Kidney (tissue), 14 donors: ENCODE measurements around the gene RYR2. TPM values are rescaled to one million over a fixed set of nuclear protein-coding genes. Genes with fewer than 3 reads are reported as not detected.
"Not testable (repeated sequence)": the region's sequence is repeated elsewhere in the genome, so short reads cannot be mapped to it uniquely, and the experiment has no call there.

Source experiments
- DNase-seq, 5 donors: peaks; one replicate each; pipeline ENCODE4 v3.0.0-alpha.2; 2013 to 2020
- FAIRE-seq: peaks from 2 replicates; lab custom pipeline; 2012; peaks lifted over from hg19 to GRCh38; lab: Jason Lieb, UNC
- H3K27ac ChIP-seq, 2 donors: one replicate each; pipeline ENCODE4 v1.7.0; 2013; ENCODE audit warnings: low read depth in 2 of 2, low read length in 2 of 2, inconsistent platforms in 1 of 2
- H3K27me3 ChIP-seq: one replicate; pipeline ENCODE4 v1.7.1; 2013; ENCODE audit warnings: low read length, inconsistent platforms; ENCODE audit not compliant: control insufficient read depth, insufficient read depth
- H3K36me3 ChIP-seq, 3 donors: one replicate each; pipeline versions ENCODE4 v1.7.0 to v1.7.1; 2013; ENCODE audit warnings: low read length in 3 of 3, control low read depth in 1 of 3, inconsistent platforms in 1 of 3; ENCODE audit not compliant: insufficient read depth in 3 of 3, control insufficient read depth in 2 of 3
- H3K4me1 ChIP-seq, 3 donors: one replicate each; pipeline versions ENCODE4 v1.7.0 to v1.7.1; 2013; ENCODE audit warnings: low read length in 3 of 3, inconsistent platforms in 1 of 3, low read depth in 1 of 3; ENCODE audit not compliant: control insufficient read depth in 2 of 3, insufficient read depth in 2 of 3
- H3K4me3 ChIP-seq, 3 donors: one replicate each; pipeline versions ENCODE4 v1.7.0 to v1.8.1; 2013; ENCODE audit warnings: low read length in 3 of 3, control low read depth in 1 of 3, inconsistent platforms in 1 of 3
- H3K9ac ChIP-seq, 3 donors: one replicate each; pipeline versions ENCODE4 v1.7.0 to v1.7.1; 2013; ENCODE audit warnings: low read length in 3 of 3, control low read depth in 1 of 3, inconsistent platforms in 1 of 3
- H3K9me3 ChIP-seq, 3 donors: one replicate each; pipeline versions ENCODE4 v1.7.0 to v1.7.1; 2013; ENCODE audit warnings: low read length in 3 of 3, control low read depth in 1 of 3, inconsistent platforms in 1 of 3; ENCODE audit not compliant: control insufficient read depth in 2 of 3, insufficient read depth in 1 of 3
- intact Hi-C: fragments of 100-400 bp; cut with DNase I; formaldehyde crosslinking; loops from one replicate; pipeline ENCODE4 v1.11.1; 2022
- polyA plus RNA-seq: library from polyadenylated mRNA; stranded (reverse); fragments of 350-450 nt; fragmentation: Illumina TruSeq; extraction: RNeasy Lipid Tissue Mini Kit (QIAGEN cat#74804); gene quantifications from one replicate; pipeline ENCODE4 v1.2.3, GENCODE V29; 2014; ENCODE audit warnings: low read depth, low replicate concordance; ENCODE audit not compliant: insufficient read depth
- total RNA-seq: library from RNA; stranded (reverse); fragmentation: NEBNext Ultra II Directional; extraction: Animal tissue kit (Norgen Biotek cat#: 25700); gene quantifications from one replicate; pipeline ENCODE4 v1.2.1, GENCODE V29; 2021
- TF ChIP-seq, protein P1 (sequence below): IDR thresholded peaks from 3 replicates; pipeline ENCODE4 v1.5.1; 2012; ENCODE audit warnings: mild to moderate bottlenecking, moderate library complexity, borderline replicate concordance; ENCODE audit not compliant: insufficient read depth; ENCODE audit errors: extremely low read depth
- donor health status: control.
- donor health status: control.
- donor health status: control.
- donor health status: control.
- donor health status: control.
- donor health status: DM: yes; HTN: yes; CAD: no.
- donor health status: Normal renal cell carcinoma (clear cell type).

The RYR2 gene
- total and polyA plus RNA-seq, 2 donors from 2014 or later, result 0.28 to 0.60 TPM

DNA sequence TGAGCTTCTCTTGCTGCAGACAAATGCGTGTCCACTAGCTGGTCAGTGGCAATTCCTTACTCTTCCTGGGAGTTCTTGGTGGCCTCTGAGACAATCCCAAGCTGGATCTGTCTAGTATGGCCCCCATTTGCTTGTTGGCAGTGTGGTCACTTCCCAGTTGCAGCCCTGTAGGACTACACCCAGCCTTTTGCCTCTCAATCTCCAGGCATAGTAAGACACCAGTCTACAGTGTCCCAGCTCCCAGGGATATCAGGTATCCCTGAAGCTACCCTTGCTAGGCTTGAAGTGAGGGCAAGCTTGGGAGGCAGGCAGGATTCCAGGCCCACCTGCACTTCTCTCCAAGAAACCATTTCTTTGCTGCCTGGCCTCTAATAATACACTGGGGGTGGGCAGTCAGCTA lies 316.6 kb downstream of the RYR2 start:
- Histone ChIP-seq H3K9me3 (no peaks in the 10 kb centered on the region), H3K9ac (no peak overlapping the region), H3K36me3 (no peaks in the 10 kb centered on the region), H3K27ac (no peak overlapping the region), H3K4me1 (no peaks in the 10 kb centered on the region), H3K4me3 (no peak overlapping the region), H3K27me3 (no peaks in the 10 kb centered on the region)
- TF ChIP-seq, protein P1, sequence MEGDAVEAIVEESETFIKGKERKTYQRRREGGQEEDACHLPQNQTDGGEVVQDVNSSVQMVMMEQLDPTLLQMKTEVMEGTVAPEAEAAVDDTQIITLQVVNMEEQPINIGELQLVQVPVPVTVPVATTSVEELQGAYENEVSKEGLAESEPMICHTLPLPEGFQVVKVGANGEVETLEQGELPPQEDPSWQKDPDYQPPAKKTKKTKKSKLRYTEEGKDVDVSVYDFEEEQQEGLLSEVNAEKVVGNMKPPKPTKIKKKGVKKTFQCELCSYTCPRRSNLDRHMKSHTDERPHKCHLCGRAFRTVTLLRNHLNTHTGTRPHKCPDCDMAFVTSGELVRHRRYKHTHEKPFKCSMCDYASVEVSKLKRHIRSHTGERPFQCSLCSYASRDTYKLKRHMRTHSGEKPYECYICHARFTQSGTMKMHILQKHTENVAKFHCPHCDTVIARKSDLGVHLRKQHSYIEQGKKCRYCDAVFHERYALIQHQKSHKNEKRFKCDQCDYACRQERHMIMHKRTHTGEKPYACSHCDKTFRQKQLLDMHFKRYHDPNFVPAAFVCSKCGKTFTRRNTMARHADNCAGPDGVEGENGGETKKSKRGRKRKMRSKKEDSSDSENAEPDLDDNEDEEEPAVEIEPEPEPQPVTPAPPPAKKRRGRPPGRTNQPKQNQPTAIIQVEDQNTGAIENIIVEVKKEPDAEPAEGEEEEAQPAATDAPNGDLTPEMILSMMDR, result no peak
- intact Hi-C loops, result no loop called here
- DNase-seq, result no peak
- no peak for FAIRE-seq

DNA sequence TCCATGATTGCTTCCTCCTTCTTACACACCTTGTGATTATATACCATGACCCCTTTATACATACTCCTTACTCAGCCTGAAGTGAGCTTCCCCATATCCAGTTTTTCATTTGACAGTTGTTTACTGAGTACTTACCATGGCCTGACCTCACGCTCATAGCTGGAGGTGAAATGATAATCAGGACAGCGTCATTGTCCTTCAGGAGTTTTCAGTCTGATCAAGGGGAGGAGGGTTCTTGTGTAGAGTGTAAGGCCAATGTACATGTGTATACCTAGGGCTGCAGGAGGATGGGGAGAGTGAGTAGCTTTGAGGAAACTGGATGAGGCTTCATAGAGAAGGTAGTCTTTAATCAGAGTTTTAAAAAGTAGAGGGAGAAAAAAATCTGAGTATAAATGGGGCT lies 325.8 kb downstream of the RYR2 start:
- Histone ChIP-seq H3K9ac (no peak overlapping the region), H3K4me1 (no peaks in the 10 kb centered on the region), H3K36me3 (no peaks in the 10 kb centered on the region), H3K9me3 (no peaks in the 10 kb centered on the region), H3K4me3 (no peak overlapping the region), H3K27me3 (no peaks in the 10 kb centered on the region), H3K27ac (no peak overlapping the region)
- no peak for FAIRE-seq
- intact Hi-C loops, result no loop called here
- TF ChIP-seq, protein P1, result no peak
- no peak for DNase-seq

DNA sequence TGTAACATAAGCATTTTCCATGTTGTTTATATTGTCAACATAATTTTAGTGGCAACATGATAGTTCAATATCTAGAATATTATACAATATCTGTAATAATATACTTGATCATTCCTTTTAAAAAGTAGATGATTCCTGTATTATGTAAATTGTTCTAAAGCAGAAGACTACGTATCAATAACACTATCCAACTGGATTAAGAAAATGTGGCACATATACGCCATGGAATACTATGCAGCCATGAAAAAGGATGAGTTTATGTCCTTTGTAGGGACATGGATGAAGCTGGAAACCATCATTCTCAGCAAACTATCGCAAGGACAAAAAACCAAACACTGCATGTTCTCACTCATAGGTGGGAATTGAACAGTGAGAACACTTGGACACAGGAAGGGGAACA lies 329.5 kb downstream of the RYR2 start:
- H3K27ac ChIP-seq, H3K9me3 ChIP-seq, FAIRE-seq, DNase-seq, H3K27me3 ChIP-seq, H3K36me3 ChIP-seq, intact Hi-C loops, H3K4me3 ChIP-seq, H3K4me1 ChIP-seq, H3K9ac ChIP-seq: not testable (repeated sequence)

DNA sequence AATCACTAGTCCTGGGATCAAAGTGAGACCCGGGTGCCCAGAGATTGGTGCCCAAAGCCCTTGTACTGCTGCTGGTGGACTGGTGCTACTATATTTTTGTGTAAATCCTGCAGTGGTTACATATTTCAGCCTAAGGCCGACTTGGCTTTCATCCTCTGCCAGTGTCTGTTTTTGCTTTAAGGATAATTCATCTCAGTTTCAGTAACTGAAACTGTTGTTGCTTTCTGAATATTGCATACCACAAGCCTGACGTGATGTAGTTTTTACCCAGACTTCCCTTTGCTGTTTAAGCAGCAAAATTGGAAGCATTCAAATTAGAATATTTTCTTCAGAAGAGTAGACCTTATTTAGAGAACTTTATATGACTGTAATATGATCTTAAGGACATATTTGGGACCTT lies 341.8 kb downstream of the RYR2 start:
- Histone ChIP-seq H3K27ac (no peak overlapping the region), H3K4me1 (no peaks in the 10 kb centered on the region), H3K9ac (no peak overlapping the region), H3K9me3 (no peaks in the 10 kb centered on the region), H3K27me3 (no peaks in the 10 kb centered on the region), H3K4me3 (no peak overlapping the region), H3K36me3 (no peaks in the 10 kb centered on the region)
- DNase-seq (peak in 2 of 5 donors; percentile 6 to 33), FAIRE-seq (no peak)
- TF ChIP-seq, protein P1, result no peak
- intact Hi-C loops, result no loop called here
